Measurements from ENCODE around the gene CHST2. TPM values are rescaled to one million over a fixed set of nuclear protein-coding genes. Genes with fewer than 3 reads are reported as not detected.

The CHST2 gene
- total and polyA plus RNA-seq, 8 donors = 0.39 to 2.2 (median 0.74) TPM

DNA sequence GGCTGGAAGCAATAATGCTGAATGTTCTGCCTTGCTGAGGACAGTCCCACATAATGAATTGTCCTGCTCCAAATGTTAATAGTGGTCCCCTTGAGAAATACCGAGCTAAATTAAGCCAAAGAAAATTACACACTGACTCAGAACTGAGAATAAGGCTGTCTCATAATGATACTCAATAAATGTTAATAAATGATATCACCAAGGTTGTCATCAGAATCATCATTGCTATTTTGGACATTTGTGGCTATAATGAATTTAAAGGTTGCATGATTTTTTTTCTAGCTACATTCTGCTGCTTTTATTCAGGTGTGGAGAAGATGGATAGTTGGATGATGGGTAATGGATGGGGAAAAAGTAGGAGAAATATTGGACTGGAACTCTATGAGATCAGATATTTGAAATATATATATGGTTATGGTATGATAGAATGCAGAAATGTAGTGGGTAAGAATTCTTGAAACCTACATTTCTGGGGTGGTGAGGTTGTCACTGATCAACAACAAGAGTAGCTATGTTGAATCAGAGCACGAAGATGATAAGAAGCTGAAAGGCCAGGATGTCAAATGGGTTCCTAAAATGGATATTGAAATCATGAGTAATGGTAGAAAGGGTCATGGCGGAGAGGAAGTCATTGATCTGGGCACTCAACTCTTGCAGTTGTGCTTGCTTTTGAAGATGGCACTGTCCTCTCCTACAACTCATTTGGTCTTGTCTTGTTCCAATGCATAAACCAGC lies 12.8 kb downstream of the CHST2 start:
- DNase-seq (no peak), ATAC-seq (no peak), FAIRE-seq (no peak)
- Histone ChIP-seq H3K27ac (no peak overlapping the region), H3K36me3 (no peaks in the 10 kb centered on the region), H3K27me3 (peaks cover 0 to 8% (median 0%) of the 10 kb centered on the region in 4 donors), H3K9me3 (no peaks in the 10 kb centered on the region), H3K4me1 (no peaks in the 10 kb centered on the region), H3K4me3 (no peak overlapping the region)
- intact Hi-C loops (cut with DNase I) = no loop called here
- TF ChIP-seq CTCF (IDR thresholded peaks at IDR 0.05) = no peak
- 58 to 71% methylated on average over 3 of the region's 3 CpGs for WGBS, 2 donors

GRCh38 chr3:143134471-143134870 lies 14.9 kb downstream of the CHST2 start:
- Histone ChIP-seq H3K4me1 (no peaks in the 10 kb centered on the region), H3K27me3 (peaks cover 0 to 8% (median 0%) of the 10 kb centered on the region in 4 donors), H3K4me3 (no peak overlapping the region), H3K36me3 (no peaks in the 10 kb centered on the region), H3K9me3 (no peaks in the 10 kb centered on the region), H3K27ac (no peak overlapping the region)
- no peak for ATAC-seq
- intact Hi-C loops (cut with DNase I) = no loop called here
- DNase-seq = peak in 1 of 6 donors; percentile 17
- TF ChIP-seq CTCF (IDR thresholded peaks at IDR 0.05) = no peak
- WGBS, 2 donors = 24 to 31% methylated on average over 1 of the region's 1 CpG
- FAIRE-seq = no peak

DNA sequence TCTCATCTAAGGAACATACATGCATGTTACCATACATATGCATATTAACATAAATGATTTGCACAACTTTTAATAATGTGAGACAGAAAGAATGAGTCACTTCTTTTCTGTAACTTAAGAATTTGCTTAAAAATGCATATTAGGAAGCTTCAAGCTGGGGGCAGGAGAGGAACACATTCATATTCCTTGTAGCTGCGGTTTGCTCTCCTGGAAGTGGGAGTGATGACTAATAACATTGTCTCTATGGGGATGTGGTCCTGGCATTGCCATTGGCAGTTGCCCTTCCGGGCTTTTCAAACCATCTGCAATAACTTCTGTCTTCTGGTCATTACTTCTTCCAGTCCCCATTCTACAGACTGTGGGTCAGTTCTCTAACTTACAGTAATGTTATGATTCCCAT lies 15.6 kb downstream of the CHST2 start:
- DNase-seq (peak in 1 of 6 donors; percentile 20), ATAC-seq (peak in 2 of 4 donors; percentile 75 to 84), FAIRE-seq (no peak)
- no peaks in the 10 kb centered on the region for H3K9me3 ChIP-seq
- no peak for TF ChIP-seq CTCF (IDR thresholded peaks at IDR 0.05)
- no peaks in the 10 kb centered on the region for H3K4me1 ChIP-seq
- H3K36me3 ChIP-seq = no peaks in the 10 kb centered on the region
- H3K27me3 ChIP-seq = peaks cover 0 to 8% (median 0%) of the 10 kb centered on the region in 4 donors
- H3K27ac ChIP-seq = no peak overlapping the region
- intact Hi-C loops (cut with DNase I) = no loop called here
- H3K4me3 ChIP-seq = no peak overlapping the region
- WGBS, 2 donors = 56 to 69% methylated on average over 2 of the region's 2 CpGs

- Histone ChIP-seq H3K36me3 (no peaks in the 10 kb centered on the region), H3K4me1 (no peaks in the 10 kb centered on the region), H3K27ac (no peak overlapping the region), H3K27me3 (peaks cover 0 to 8% (median 0%) of the 10 kb centered on the region in 4 donors), H3K9me3 (no peaks in the 10 kb centered on the region), H3K4me3 (no peak overlapping the region)
- FAIRE-seq (no peak), DNase-seq (no peak), ATAC-seq (no peak)
- TF ChIP-seq CTCF (IDR thresholded peaks at IDR 0.05) = no peak
- intact Hi-C loops (cut with DNase I) = no loop called here
- 44 to 69% methylated on average over 2 of the region's 2 CpGs for WGBS, 2 donors
Observed at GRCh38 chr3:143137435-143138036, 18.0 kb downstream of the CHST2 start.

DNA sequence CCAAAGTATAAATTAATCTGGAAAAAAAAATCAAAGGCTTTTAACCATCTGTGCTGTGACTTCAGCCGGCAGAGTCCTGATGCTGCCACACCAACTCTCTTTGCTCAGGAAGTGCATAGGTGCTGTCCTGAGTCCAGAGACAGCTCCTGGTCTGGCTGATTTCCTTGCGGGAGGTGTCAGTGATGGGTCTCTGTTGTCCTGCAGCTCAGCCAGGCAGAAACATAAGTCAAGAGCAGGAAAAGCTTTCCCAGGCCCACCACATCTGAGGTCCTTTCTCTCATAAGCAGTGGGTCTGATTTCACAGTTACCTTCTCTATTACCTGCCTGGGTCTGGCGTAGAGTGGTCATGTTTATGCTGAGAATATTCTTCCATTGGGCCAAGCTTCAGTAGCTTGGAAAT lies 19.4 kb downstream of the CHST2 start:
- no peaks in the 10 kb centered on the region for H3K4me1 ChIP-seq
- H3K9me3 ChIP-seq = no peaks in the 10 kb centered on the region
- ATAC-seq (no peak), FAIRE-seq (no peak), DNase-seq (no peak)
- H3K27ac ChIP-seq = no peak overlapping the region
- no peaks in the 10 kb centered on the region for H3K36me3 ChIP-seq
- peaks cover 0 to 8% (median 0%) of the 10 kb centered on the region in 4 donors for H3K27me3 ChIP-seq
- TF ChIP-seq CTCF (IDR thresholded peaks at IDR 0.05) = no peak
- intact Hi-C loops (cut with DNase I) = no loop called here
- H3K4me3 ChIP-seq = no peak overlapping the region
- WGBS, 2 donors = 77 to 85% methylated on average over 3 of the region's 3 CpGs
